ENCODE data around the gene MYCBP2.
"Not testable (repeated sequence)": the region's sequence is repeated elsewhere in the genome, so short reads cannot be mapped to it uniquely, and the experiment has no call there.

The MYCBP2 gene

DNA sequence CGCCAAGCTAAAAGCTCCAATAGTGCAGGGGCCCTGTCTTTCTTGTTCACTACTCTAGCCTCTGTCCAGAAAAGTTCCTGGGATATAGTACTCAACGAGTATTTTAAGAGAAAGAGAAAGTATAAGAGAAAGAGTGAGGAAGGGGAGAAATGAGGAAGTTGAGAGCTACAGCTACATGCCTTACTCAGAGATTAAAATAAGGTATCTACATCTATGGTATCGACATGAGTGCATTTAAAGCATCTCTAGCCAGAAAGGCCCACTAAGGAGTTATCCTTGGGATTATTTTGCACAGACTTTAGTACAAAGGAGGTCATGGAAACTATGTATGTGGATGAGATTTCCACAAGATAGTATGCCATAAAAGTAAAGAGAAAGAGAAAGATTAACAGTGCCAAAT is 28.5 kb downstream of the MYCBP2 start:
- no peak for DNase-seq

DNA sequence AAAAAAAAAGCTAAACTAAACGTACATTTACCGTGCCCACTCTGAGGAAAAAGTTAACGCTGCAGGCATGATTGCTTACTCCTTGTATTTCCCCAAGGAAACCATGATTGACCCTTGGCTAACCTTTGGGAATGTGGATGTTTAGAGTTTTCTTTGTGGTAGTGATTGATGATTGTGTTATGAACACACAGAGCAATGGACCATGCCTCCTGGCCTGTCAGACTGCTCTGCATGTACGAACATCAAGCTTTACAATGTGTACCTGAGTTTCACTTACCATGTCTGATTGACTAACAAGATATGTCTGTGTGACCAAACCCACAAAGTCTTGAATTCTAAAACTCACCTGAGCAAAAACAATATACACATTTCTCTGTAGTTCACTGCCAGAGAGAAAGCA is 35.1 kb downstream of the MYCBP2 start:
- no peak for DNase-seq

DNA sequence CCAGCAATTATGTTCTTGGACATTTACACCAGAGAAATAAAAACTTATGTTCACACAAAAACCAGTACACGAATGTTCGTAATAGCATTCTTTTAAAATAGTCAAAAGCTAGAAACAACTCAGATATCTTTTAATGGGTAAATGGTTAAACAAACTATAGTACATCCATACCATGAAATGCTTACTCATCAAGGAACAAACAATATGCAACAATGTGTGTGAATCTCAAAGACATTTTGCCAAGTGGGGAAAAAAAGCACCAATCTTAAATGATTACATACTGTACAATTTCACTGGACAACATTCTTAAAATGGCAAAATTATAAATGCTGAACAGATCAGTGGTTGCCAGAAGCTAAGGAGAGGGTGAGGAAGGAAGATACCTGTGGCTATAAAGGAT is 36.6 kb downstream of the MYCBP2 start:
- DNase-seq, result no peak

DNA sequence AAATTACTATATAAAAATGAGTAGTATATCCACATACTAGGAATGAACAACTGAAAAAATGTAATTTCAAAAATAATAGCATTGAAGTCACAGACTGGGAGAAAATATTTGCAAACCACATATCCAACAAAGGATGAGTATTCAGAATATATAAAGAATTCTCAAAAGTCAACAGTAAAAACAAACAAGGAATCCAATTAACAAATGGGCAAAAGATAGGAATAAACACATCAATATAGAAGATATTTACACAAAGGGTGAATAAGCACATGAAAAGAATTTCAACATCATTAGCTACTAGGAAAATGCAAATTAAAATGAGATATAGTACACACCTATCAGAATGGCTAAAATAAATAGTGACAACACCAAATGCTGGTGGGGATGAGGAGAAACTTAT is 37.0 kb downstream of the MYCBP2 start:
- no peak for DNase-seq

DNA sequence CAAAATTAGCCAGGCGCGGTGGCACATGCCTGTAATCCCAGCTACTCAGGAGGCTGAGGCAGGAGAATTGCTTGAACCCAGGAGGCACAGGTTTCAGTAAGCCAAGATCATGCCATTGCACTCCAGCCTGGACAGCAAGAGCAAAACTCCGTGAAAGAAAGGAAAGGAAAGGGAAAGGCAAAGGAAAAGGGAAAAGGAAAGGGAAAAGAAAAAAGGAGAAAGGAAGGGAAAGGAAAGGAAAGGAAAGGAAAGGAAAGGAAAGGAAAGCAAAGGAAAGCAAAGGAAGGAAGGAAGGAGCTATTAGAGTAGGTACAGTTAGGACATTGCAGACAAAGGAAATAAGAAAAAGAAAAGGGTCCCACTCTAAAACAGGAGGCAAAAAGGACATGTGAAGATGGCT is 41.3 kb downstream of the MYCBP2 start:
- not testable (repeated sequence) for DNase-seq

DNA sequence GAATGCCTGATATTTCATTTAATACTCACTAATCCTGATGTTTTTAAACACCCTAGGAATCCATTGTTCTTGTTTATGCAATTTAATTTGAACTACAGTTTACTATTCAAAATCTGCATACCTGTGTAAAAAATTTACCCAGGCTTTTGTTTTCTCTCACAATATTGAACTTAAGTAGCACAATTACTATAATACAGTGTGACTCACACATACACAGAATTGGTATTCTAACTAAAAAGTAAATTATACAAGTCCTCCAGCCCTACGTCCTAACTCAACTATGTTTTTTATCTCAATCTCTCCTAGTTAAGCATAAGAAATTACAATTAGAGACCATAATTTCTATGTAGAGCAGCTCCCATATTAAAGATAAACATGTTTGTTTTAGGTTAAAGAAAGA is 41.8 kb downstream of the MYCBP2 start:
- no peak for DNase-seq

DNA sequence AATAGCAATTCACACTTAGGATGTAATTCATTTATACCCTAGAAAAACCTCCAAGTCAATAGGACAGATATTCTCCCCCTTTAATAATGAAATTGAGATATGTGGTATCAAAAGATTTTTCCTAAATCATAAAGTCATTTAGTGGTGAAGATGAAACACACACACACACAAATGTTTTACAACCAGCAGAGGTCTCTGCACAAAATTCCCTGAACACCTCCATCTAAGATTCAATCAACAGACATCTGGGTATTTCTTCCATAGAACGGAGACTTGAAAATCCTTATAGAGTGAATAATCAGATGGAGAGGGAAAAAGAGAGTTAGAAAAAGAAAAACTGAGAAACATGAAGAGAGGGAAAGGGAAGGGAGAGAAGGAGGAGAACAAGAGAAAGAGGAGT is 52.8 kb downstream of the MYCBP2 start:
- no peak for DNase-seq

DNA sequence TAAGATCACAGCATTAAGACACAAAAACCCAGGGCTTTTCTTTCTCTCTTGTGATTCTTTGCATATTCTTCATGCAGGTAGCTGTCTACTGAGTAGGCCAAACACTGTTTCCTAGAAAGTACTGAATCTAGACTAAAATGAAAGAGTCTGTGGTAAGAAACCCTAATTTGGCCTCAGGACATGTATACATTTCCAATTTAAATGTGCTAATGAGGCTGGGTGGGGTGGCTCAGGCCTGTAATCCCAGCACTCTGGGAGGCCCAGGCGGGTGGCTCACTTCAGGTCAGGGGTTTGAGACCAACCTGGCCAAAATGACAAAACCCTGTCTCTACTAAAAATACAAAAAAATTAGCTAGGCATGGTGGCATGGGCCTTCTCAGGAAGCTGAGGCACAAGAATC is 57.8 kb downstream of the MYCBP2 start:
- no peak for DNase-seq

DNA sequence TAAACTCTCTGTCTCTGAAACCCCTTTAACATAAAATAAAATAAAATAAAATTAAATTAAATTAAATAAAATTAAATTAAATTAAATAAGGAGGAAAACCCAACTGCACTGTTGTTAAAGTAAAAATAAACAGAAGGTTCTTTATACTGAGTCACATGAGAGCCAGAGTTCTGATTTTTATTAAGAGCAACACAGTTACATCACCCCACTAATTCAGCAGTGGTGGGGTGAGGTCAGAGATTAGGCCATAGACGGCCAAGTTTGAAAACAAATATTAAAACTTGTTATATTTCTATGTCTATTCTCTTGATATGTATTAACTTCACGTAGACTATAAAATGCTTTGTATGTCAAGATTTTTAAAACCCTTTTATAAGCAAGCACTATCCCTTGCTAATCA is 59.5 kb downstream of the MYCBP2 start:
- no peak for DNase-seq

DNA sequence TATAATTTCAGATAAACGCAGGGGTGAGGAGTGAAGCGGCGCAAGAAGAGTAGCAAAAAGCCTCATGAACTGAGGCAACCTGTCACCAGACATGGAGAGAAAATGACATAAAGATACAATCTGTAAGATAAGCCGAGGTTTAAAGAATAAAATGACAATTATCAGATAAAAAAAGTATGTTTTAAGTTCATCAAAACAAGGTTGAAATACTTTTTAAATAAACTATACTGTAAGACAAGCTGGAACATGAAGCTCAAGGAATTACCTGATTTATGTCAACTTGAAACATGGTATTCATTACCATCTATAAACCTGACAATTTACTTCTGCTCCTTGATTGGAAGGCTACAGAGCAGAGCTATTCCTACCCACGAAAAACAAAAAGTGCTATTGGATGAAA is 61.6 kb downstream of the MYCBP2 start:
- no peak for DNase-seq

DNA sequence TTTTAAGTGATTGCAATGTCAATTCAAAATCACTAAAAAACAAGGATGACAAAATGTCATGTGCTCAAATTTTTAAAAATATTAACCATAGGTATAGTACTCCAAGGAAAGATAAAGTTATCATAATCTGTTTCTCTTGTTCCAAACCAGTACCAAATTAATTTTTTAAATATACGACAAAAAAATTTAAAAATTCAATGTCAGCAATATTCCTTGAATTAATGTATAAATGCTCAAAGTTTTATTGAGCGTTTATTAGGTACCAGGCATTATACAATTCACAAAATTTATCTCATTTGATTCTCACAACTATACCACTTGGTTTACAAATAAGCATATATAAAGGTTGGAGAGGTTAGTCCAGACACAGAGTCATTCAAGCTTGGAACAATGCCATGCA is 64.7 kb downstream of the MYCBP2 start:
- no peak for DNase-seq

DNA sequence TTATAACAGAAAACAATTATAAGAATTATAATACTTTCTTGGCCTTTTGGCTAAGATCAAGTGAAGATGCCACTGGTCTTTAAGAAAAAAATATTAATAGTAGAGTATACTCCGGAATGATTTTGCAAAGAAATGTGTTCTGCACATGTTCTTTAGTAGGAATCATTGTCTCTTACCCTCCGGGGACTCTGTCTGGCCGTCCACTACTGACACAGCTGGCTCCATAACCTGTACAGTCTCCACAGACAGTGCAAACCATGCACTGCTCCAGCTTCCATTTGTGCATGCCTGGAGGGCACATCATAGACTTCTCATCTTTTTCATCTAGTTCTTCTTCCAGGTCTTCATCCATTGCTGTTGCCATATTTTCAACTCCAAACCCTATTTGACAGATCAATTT is 75.9 kb downstream of the MYCBP2 start:
- no peak for DNase-seq

DNA sequence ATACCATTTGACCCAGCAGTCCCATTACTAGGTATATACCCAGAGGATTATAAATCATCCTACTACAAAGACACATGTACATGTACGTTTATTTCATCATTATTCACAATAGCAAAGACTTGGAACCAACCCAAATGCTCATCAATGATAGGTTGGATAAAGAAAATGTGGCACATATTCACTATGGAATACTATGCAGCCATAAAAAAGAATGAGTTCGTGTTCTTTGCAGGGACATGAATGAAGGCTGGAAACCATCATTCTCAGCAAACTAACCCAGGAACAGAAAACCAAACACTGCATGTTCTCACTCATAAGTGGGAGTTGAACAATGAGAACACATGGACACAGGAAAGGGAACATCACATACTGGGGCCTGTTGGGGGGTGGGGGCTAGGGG is 81.7 kb downstream of the MYCBP2 start:
- DNase-seq, result not testable (repeated sequence)

DNA sequence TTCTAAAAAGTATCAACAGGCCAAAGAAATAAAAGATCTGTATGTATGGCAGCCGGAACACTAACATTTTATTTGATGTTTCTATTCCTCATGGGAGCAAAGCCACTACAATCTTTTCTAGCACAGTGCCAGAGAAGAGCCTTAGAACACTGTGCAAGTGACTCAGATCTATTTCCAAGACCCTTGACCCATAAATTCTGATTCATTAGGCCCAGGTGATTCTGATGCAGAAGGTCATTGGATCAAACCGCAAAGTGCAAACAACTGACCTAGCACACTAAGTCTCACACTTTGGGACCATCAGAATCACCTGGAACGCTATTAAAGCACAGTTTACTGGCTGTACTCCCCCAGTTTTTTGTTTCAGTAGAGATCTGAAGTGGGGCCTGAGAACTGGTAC is 87.6 kb downstream of the MYCBP2 start:
- DNase-seq, result no peak

DNA sequence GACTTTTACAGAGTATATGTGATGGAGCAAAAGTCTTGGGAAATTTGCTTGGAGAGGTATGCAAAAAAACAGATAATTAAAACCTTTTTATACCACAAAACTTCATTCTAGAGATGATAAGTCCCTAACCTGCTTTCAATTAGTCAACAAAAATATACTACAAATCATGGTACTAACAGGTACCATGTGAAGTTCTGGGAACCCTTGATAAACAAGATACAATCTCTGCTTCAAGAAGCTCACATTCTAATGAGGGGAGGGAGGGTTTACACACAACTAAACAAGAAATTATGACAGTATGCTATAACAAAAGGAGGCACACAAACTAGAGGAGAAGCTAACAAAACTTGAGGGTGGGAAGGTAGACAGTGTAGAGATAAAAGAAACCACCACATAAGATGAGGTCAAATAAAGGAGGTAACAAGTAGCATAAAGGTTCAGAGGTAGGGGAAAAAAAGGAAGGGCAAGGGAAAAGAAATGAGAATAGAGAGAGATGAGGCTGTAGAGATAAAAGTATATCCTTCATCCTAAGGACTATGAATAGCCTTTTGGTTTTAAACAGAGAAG is 91.4 kb downstream of the MYCBP2 start:
- DNase-seq, result no peak

DNA sequence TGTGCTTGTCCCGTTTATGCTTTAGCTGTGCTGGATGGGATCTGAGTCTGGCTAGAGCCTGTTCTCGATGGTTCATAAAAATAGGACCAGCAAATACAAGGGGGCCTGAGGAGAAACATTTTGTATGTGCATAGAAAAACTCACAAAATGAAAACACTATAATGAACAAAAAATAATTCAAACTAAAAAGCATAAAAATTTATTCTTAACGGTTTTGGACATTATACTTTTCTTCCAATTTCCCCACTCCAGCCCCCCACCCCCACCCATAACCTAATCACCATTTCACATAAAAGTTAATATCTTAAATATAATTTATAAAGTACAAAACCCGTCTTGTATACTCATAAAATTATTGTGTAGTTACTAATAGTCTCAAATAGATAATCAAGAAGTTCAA is 93.7 kb downstream of the MYCBP2 start:
- DNase-seq, result no peak

DNA sequence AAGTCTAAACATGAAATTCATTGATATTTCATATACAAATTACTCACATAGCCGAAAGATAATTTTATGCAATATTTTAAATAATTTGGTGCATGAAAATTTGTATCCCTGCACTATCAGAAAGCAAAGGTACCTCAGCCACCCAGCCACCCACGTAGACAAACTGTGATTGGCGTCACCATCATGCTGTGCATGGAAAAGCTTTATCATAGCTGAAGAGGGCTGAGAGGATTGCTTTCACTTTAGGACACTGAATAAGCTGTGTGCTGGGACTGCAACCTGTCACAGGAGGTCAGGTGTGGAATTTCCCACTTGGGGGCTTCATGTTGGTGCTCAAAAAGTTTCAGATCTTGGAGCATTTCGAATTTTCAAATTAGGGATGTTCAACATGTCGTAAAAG is 96.3 kb downstream of the MYCBP2 start:
- DNase-seq, result no peak

DNA sequence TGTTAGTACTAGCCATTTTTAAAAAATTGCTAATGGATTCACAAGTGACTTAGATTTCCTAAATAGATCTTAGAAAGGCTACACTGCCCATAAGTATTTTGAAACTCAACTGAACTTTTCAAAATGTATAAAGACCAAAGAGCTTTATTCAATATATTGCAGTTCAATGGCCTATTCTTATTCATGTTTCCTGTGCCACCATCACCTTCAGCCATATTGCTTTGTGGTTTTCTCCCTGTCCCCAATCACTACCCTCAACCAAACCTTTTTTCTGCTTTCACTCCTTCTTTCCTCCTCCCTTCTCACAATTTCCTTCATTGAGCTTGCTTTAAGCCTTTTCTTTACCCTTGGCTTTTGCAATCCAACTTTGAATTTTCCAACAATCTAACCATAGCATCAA is 100.9 kb downstream of the MYCBP2 start:
- DNase-seq, result no peak

DNA sequence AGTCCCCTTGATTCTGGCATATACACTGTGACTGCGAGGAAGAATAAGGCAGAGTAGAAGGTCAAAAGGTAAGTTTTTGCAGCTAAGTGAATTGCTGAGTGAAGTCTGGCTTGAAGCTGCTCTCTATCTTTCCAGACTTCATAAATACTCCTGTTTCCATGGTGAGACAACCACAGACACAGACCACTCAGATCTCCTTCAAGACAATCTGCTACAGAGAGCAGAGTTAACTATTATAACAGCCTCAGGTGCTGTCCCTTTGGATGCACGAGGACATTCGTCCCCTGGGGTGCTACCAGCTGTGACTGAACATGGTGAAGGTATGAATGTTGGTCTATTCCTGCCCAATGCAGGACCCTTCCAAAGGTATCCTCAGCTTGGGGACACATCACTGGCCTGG is 104.0 kb downstream of the MYCBP2 start:
- no peak for DNase-seq

DNA sequence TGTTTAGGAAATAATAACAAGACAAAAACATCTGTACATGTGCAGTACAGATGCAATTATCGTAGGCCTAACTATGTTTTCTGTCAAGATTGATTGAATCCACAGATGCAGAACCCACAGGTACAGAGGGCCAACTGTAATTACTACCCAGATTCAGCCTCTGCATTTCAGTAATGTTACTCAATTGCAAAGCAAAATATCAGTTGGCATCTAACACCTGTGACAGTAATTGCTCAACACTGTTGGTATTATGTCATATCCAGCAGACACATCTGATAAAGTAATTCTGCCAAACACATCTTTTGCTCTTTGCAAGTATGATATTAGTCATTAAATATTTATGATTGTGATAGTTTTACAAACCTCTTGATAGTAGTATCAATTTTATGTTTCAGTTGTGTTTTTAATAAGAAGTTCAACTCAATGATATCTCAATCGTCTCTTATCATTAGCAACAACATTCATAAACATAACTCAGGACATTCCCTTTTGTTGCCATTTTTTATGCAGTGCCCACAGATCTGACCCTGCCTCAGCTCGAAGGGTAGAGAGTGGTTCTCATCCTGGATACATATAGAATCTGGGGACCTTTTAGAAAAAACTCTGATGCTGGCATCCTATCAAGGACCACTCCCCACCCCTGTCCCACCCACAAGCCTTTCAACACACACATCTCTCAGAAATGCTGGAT is 104.7 kb downstream of the MYCBP2 start:
- no peak for DNase-seq

DNA sequence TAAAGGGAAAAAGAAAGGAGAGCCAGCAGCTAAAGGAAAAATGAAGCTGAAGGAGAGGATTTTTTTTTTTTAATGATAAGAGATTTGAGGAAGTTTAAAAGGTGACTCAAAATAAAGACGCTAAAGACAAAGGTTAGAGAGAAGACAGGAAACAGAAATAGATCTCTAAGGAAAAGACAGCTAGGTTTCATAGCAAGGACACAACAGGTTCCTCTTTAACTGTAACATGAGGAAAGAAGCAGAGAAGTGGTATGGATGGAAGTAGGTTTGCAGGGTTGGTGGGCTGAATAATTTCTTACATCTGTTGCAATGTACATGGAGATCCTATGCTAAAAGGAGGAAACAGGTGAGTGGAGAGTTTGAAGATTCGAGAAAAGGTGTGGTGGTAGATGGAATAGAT is 107.5 kb downstream of the MYCBP2 start:
- no peak for DNase-seq

DNA sequence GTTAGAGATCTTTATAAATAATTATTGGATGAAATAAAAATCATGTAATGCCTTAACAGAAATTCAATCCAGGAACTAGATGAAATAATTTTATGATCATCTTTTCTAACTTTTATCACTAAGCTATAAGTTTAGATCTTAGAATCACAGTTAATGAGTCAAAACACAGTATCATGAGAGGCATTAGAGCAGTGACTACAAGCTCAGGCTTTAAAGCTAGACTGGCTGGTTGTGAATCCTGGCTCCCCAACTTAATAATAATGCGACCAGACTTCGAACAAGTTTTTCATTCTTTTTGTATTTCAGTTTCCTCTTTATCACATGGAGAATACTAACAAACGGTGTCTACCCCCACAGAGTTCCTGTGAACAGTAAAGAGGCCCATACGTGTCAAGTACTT is 108.6 kb downstream of the MYCBP2 start:
- no peak for DNase-seq

DNA sequence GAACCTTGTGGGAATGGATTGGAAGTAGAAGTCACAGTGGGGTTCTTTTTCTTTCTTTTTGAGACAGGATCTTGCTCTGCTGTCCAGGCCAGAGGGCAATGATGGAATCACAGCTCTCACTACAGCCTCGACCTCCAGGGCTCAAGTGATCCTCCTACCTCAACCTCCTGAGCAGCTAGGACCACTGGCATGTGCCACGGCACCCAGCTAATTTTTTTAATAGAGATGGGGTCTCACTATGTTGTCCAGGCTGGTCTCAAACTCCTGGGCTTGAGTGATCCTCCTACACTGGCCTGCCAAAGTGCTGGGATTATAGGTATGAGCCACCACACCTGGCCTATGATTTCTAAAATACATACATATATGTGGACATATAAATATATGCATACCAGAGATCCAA is 111.4 kb downstream of the MYCBP2 start:
- no peak for DNase-seq

DNA sequence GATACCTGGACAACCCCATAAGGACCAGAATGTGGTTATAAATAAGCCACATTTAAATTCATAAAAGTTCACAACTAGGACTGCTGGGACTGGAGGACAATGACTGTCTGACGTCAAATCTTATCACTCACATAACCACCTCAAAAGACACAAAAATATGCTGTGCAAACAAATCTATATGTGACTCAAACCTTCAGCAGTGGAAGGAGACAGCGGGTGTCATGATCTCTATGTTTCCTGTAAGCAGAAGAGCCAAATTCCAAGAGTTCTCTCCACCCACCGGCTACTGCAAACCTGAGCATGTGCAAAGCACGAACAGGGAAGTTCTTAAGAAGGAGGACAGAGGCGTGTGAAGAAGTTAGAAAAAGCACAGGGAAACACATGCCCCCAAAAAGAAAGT is 113.2 kb downstream of the MYCBP2 start:
- no peak for DNase-seq

DNA sequence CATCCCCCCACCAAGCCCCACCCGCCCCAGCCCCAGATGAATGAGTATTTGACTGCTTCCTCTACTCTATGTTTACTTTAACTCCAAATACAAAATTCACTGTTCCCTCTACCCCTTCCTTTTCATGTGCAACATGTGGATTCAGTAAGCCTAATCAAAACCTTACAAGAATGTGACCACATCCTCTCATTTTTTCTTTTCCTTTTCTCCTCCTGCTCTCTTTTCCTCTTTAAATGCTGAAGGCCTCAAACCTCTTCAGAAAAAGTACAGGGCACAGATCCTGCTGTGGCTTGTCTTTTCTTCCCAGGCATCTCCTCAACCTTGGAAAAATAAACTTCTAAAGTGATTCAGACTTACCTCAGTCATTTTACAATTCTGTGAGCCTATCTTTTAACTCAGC is 119.0 kb downstream of the MYCBP2 start:
- no peak for DNase-seq
